Measurements from ENCODE around the gene OR4N5. TPM values are rescaled to one million over a fixed set of nuclear protein-coding genes. Genes with fewer than 3 reads are reported as not detected.

OR4N5 gene, protein sequence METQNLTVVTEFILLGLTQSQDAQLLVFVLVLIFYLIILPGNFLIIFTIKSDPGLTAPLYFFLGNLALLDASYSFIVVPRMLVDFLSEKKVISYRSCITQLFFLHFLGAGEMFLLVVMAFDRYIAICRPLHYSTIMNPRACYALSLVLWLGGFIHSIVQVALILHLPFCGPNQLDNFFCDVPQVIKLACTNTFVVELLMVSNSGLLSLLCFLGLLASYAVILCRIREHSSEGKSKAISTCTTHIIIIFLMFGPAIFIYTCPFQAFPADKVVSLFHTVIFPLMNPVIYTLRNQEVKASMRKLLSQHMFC
- total RNA-seq, result not detected

GRCh38 chr14:20138520-20138919 is at the start of gene OR4N5:
Gene OR4N5 (plus strand): TSS chr14:20138820. CDS start chr14:20143736, 4,916 bp downstream.

DNA sequence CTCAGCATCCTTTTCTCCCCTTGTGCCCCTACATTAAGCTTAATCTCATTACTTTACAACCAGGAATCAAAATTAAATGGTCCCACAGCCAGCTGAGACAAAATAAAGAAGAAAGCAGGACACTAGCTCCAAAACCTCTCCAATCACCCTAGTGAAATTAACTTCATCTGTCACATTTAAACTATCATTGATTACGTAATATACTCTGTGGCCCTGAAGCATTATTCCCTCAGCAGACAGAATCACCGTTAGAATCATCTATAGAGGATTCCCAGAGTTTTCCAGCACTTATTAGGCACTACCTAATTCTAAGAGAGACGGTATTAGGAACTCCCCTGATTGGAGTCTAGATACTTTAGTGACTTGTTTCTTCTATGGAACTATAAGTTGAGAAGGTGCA is 28.2 kb upstream of the OR4N5 start, which contains the start of gene OR4K17:
TSS of gene OR4K17 (plus strand) at position 302 of the 400 bp plus-strand sequence. CDS start 6,761 bp downstream, outside the sequence.

GRCh38 chr14:20190596-20190995 is 52.0 kb downstream of the OR4N5 start, which contains the start of gene OR11G2:
Gene OR11G2 (plus strand): TSS chr14:20190896. CDS start chr14:20197438, 6,542 bp downstream.

Other genes with a start within 250 kb of the OR4N5 start
- not detected for gene OR4K5, start 218.2 kb upstream of the OR4N5 start, total RNA-seq
- gene OR4K1, start 207.9 kb upstream of the OR4N5 start, total RNA-seq, result not detected
- gene OR4K15, start 163.2 kb upstream of the OR4N5 start, total RNA-seq, result not detected
- gene OR4Q2, start 136.7 kb upstream of the OR4N5 start, total RNA-seq, result not detected
- gene OR4K14, start 119.5 kb upstream of the OR4N5 start, total RNA-seq, result not detected
- gene OR4K13, start 102.8 kb upstream of the OR4N5 start, total RNA-seq, result not detected
- gene OR4L1, start 78.8 kb upstream of the OR4N5 start, total RNA-seq, result not detected
- gene OR4K17, start 28.1 kb upstream of the OR4N5 start, total RNA-seq, result not detected
- not detected for gene OR11G2, start 52.1 kb downstream of the OR4N5 start, total RNA-seq
- gene OR11H6, start 84.9 kb downstream of the OR4N5 start, total RNA-seq, result not detected
- gene OR11H7, start 90.2 kb downstream of the OR4N5 start, total RNA-seq, result not detected
- gene OR11H4, start 100.5 kb downstream of the OR4N5 start, total RNA-seq, result not detected
- gene TTC5, start 167.1 kb downstream of the OR4N5 start, total RNA-seq, result 10 to 100 TPM; 17.5 to 22.1 TPM
- gene CCNB1IP1, start 194.5 kb downstream of the OR4N5 start, total RNA-seq, result 10 to 100 TPM; 36.0 to 37.0 TPM
- 10 to 100 TPM; 25.1 to 25.2 TPM for gene PARP2, start 204.8 kb downstream of the OR4N5 start, total RNA-seq